Endothelial cell of umbilical vein (primary cell): Measurements from ENCODE around the gene HOXA4. TPM values are rescaled to one million over a fixed set of nuclear protein-coding genes. Genes with fewer than 3 reads are reported as not detected.
A peak's percentile ranks its signal among the peaks of the same experiment; 100 is the strongest.

Experiments
- BruUV-seq: library from RNA; stranded (reverse); fragments of 400-500 nt; replicated peaks from 2 replicates; lab custom pipeline; 2021; lab: Mats Ljungman, UMichigan
- CTCF ChIA-PET: fragments of 300-600, 350-600 bp; sonication (Branson Sonifier 250); formaldehyde crosslinking; loops from one replicate; lab custom pipeline; 2021; ENCODE audit warnings: antibody characterized with exemption, inconsistent platforms; lab: Charles Lee
- POLR2A ChIA-PET: fragments of 300-600, 350-600 bp; sonication (Branson Sonifier 250); formaldehyde crosslinking; loops from one replicate; lab custom pipeline; 2021; ENCODE audit warnings: antibody characterized with exemption, inconsistent platforms; lab: Charles Lee
- DNase-seq: peaks from one replicate; pipeline ENCODE4 v3.0.0-alpha.2; 2011; ENCODE audit warnings: low read depth, low spot score
- FAIRE-seq: peaks from 2 replicates; lab custom pipeline; 2011; peaks lifted over from hg19 to GRCh38; lab: Jason Lieb, UNC
- H2AFZ ChIP-seq: 2 replicates; pipeline ENCODE4 v1.6.0; 2012; ENCODE audit warnings: low read depth, low read length, control low read depth, inconsistent platforms
- H3K27ac ChIP-seq: 2 replicates; pipeline ENCODE4 v1.5.1; 2011; ENCODE audit warnings: low read depth, mild to moderate bottlenecking, control low read depth, low read length, moderate library complexity; ENCODE audit not compliant: insufficient read depth
- H3K27me3 ChIP-seq, 2 experiments: 2 replicates each; pipeline versions ENCODE4 v1.6.0 to v1.6.1; 2011; ENCODE audit warnings: low read length in 2 of 2, mixed read lengths in 1 of 2; ENCODE audit not compliant: control insufficient read depth in 2 of 2, insufficient read depth in 2 of 2
- H3K36me3 ChIP-seq, 2 experiments: 2 replicates in 1 of 2; 3 replicates in 1 of 2; pipeline ENCODE4 v1.5.1; 2011; ENCODE audit warnings: low read length in 2 of 2, mild to moderate bottlenecking in 1 of 2, moderate library complexity in 1 of 2; ENCODE audit not compliant: control insufficient read depth in 2 of 2, insufficient read depth in 2 of 2; ENCODE audit errors: extremely low read depth in 1 of 2
- H3K4me1 ChIP-seq: 3 replicates; pipeline ENCODE4 v1.5.1; 2011; ENCODE audit warnings: mild to moderate bottlenecking, low read length; ENCODE audit not compliant: control insufficient read depth, insufficient read depth; ENCODE audit errors: extremely low read depth
- H3K4me2 ChIP-seq: 2 replicates; pipeline ENCODE4 v1.6.1; 2011; ENCODE audit warnings: low read length, control low read depth, mixed read lengths; ENCODE audit not compliant: insufficient read depth
- H3K4me3 ChIP-seq, 3 experiments: fragments of 200-600 bp in 1 of 3; sonication (generic), shearing (Covaris generic) in 1 of 3; replicated peaks in 1 of 3; 2 replicates each; pipeline ENCODE4 v1.5.1; 2011 to 2016; ENCODE audit warnings: control low read depth in 3 of 3, low read length in 3 of 3, mild to moderate bottlenecking in 2 of 3, inconsistent platforms in 1 of 3, low read depth in 1 of 3, moderate library complexity in 1 of 3; ENCODE audit not compliant: insufficient read depth in 1 of 3
- H3K79me2 ChIP-seq: 2 replicates; pipeline ENCODE4 v1.6.0; 2012; ENCODE audit warnings: low read length, inconsistent platforms; ENCODE audit not compliant: control insufficient read depth, insufficient read depth
- H3K9ac ChIP-seq: replicated peaks from 2 replicates; pipeline ENCODE3; 2011; ENCODE audit warnings: low read length, control low read depth; ENCODE audit not compliant: insufficient read depth; ENCODE audit errors: extremely low read depth
- H3K9me1 ChIP-seq: replicated peaks from 3 replicates; pipeline ENCODE4 v1.6.0; 2011; ENCODE audit warnings: mild to moderate bottlenecking, low read length; ENCODE audit not compliant: control insufficient read depth, insufficient read depth; ENCODE audit errors: extremely low read depth
- H3K9me3 ChIP-seq: replicated peaks from 2 replicates; pipeline ENCODE4 v1.5.1; 2012; ENCODE audit warnings: low read length, inconsistent platforms; ENCODE audit not compliant: control insufficient read depth, insufficient read depth
- H4K20me1 ChIP-seq: replicated peaks from 2 replicates; pipeline ENCODE3; 2011; ENCODE audit warnings: mild to moderate bottlenecking, low read length; ENCODE audit not compliant: control insufficient read depth, insufficient read depth; ENCODE audit errors: extremely low read depth
- CTCF ChIP-seq, 2 donors: IDR thresholded peaks; 1 replicate in 1 of 2; 2 replicates in 1 of 2; pipeline ENCODE4 v1.5.1; 2011; ENCODE audit warnings: low read length in 2 of 2, mild to moderate bottlenecking in 2 of 2, moderate library complexity in 2 of 2, control low read depth in 1 of 2, inconsistent platforms in 1 of 2, low read depth in 1 of 2; ENCODE audit not compliant: insufficient read depth in 1 of 2; ENCODE audit errors: extremely low read depth in 1 of 2
- EZH2 ChIP-seq: IDR thresholded peaks from 2 replicates; pipeline ENCODE4 v1.6.1; 2012; ENCODE audit warnings: borderline replicate concordance, low read depth, mild to moderate bottlenecking, moderate library complexity, low read length, inconsistent platforms; ENCODE audit not compliant: severe bottlenecking
- FOS ChIP-seq: IDR thresholded peaks from 2 replicates; pipeline ENCODE4 v1.6.1; 2011; ENCODE audit warnings: mild to moderate bottlenecking, low read length, moderate library complexity, borderline replicate concordance; ENCODE audit not compliant: insufficient read depth
- GATA2 ChIP-seq: IDR thresholded peaks from 2 replicates; pipeline ENCODE4 v1.7.0; 2011; ENCODE audit warnings: low read depth, mild to moderate bottlenecking, moderate library complexity, mixed read lengths, low read length; ENCODE audit not compliant: insufficient read length, insufficient read depth
- JUN ChIP-seq: IDR thresholded peaks from 2 replicates; pipeline ENCODE4 v1.6.1; 2011; ENCODE audit warnings: borderline replicate concordance, low read depth; ENCODE audit not compliant: insufficient read length, insufficient read depth
- MAX ChIP-seq: IDR thresholded peaks from 2 replicates; pipeline ENCODE4 v1.6.1; 2011; ENCODE audit not compliant: insufficient read depth, insufficient read length
- MYC ChIP-seq: IDR thresholded peaks from one replicate; pipeline ENCODE4 v1.6.1; 2011; ENCODE audit warnings: mild to moderate bottlenecking, low read depth, low read length
- POLR2A ChIP-seq: IDR thresholded peaks from 2 replicates; pipeline ENCODE4 v1.6.1; 2012; ENCODE audit warnings: low read depth, mild to moderate bottlenecking, control low read depth, low read length
- POLR2AphosphoS5 ChIP-seq: IDR thresholded peaks from 2 replicates; pipeline ENCODE4 v1.6.1; 2012; ENCODE audit warnings: low read depth, mild to moderate bottlenecking, control low read depth, low read length, moderate library complexity; ENCODE audit not compliant: insufficient read depth
- dilution Hi-C: fragments of 300-500 bp; cut with MboI; formaldehyde crosslinking; loops from one replicate; pipeline ENCODE4 v1.15.0; 2019; ENCODE audit warnings: low sequenced_read_pairs; ENCODE audit not compliant: extremely low pct_ligation_motif_present
- intact Hi-C: fragments of 100-400 bp; cut with micrococcal nuclease; formaldehyde crosslinking; loops from one replicate; pipeline ENCODE4 v1.10.0; 2022
- microRNA counts: library from miRNA; unstranded; fragments of <30 nt; microRNA quantifications from one replicate; lab custom pipeline; 2016
- microRNA-seq: library from miRNA; unstranded; fragments of <30 nt; microRNA quantifications from one replicate; pipeline ENCODE4 v1.2.0, GENCODE V29; 2021; ENCODE audit warnings: borderline number of aligned reads, borderline replicate concordance
- polyA plus RNA-seq, 4 experiments: library from polyadenylated mRNA; depleted of rRNA in 3 of 4; stranded (reverse) in 3 of 4; unstranded in 1 of 4; fragments of >200 nt; gene quantifications; 2 replicates each; pipeline versions ENCODE4 v1.2.1 to v1.2.3, GENCODE V29; 2011 to 2012; ENCODE audit warnings: missing spikeins in 1 of 4
- small RNA-seq: library from RNA; depleted of rRNA; stranded (forward); fragments of <200 nt; gene quantifications from one replicate; pipeline ENCODE3, GENCODE V24; 2012; ENCODE audit warnings: low replicate concordance, low read depth; ENCODE audit not compliant: insufficient read depth, insufficient read length
- total RNA-seq: library from RNA; stranded (reverse); gene quantifications from 2 replicates; pipeline ENCODE4 v1.2.3, GENCODE V29; 2021

The HOXA4 gene
- total and polyA plus RNA-seq, 2 donors (not counting 3 experiments of a cell fraction or from before 2014, with no cell fraction given): 4.9 to 8.1 TPM

GRCh38 chr7:27078616-27079233, 51.8 kb downstream of the HOXA4 start:
- Histone ChIP-seq H3K27me3 (no peaks in the 10 kb centered on the region), H3K9me1 (no peaks in the 10 kb centered on the region), H3K4me3 (no peak overlapping the region), H3K4me1 (no peaks in the 10 kb centered on the region), H3K4me2 (no peak overlapping the region), H3K27ac (no peak overlapping the region), H3K9me3 (no peaks in the 10 kb centered on the region), H3K79me2 (no peaks in the 10 kb centered on the region), H2AFZ (no peak overlapping the region), H3K36me3 (no peaks in the 10 kb centered on the region), H4K20me1 (no peaks in the 10 kb centered on the region), H3K9ac (no peak overlapping the region)
- FAIRE-seq: no peak
- ChIA-PET POLR2A (no interaction called here), CTCF (no interaction called here)
- DNase-seq: no peak
- intact Hi-C loops (no loop called here), dilution Hi-C loops (no loop called here)
- no peak for TF ChIP-seq POLR2AphosphoS5
- TF ChIP-seq CTCF (IDR thresholded peaks at IDR 0.05; ENCODE audit: extremely low read depth in 1 of 2, insufficient read depth in 1 of 2, low read depth in 1 of 2, low read length in 2 of 2): no peak
- TF ChIP-seq POLR2A: no peak
- TF ChIP-seq EZH2: no peak
- TF ChIP-seq MYC: no peak
- no peak for TF ChIP-seq JUN
- TF ChIP-seq MAX: no peak
- no peak for TF ChIP-seq FOS
- no peak for TF ChIP-seq GATA2
- no TSS peak for BruUV-seq

MicroRNAs within 50 kb of the gene (microRNA counts, 767-probe panel; counts per million panel counts)
- microRNA hsa-miR-196b-5p (lab: Ali Mortazavi, UCI): 723 counts per million, percentile 96 among the panel's probes with 10 or more counts

Small RNA genes lying within 50 kb of the gene (microRNA-seq; reads per million reads assigned to microRNA genes)
- gene MIR196B: 5,893 reads per million, percentile 95 among the genes with 10 or more reads in this experiment

Small RNA genes lying within 50 kb of the gene (small RNA-seq; reads per million reads assigned to genes)
- gene AC004080.5 (not detected), gene RF01977 (not detected)

Other genes with a start within 250 kb of the HOXA4 start
- 1.5 and 2.4 TPM in 2 replicates for gene HOXA1, start 34.8 kb downstream of the HOXA4 start, total RNA-seq
- 1.2 and 1.5 TPM in 2 replicates for gene HOXA1, start 34.8 kb downstream of the HOXA4 start, polyA plus RNA-seq
- 2.2 and 2.3 TPM in 2 replicates for gene HOXA2, start 28.1 kb downstream of the HOXA4 start, total RNA-seq
- 1.6 and 1.9 TPM in 2 replicates for gene HOXA2, start 28.1 kb downstream of the HOXA4 start, polyA plus RNA-seq
- 18.8 and 21.4 TPM in 2 replicates for gene HOXA5, start 12.9 kb upstream of the HOXA4 start, total RNA-seq
- gene HOXA5, start 12.9 kb upstream of the HOXA4 start, polyA plus RNA-seq: 18.6 and 22.1 TPM in 2 replicates
- gene HOXA6, start 17.0 kb upstream of the HOXA4 start, total RNA-seq: 17.9 and 20.7 TPM in 2 replicates
- 7.8 and 10.0 TPM in 2 replicates for gene HOXA6, start 17.0 kb upstream of the HOXA4 start, polyA plus RNA-seq
- gene HOXA3, start 21.8 kb upstream of the HOXA4 start, total RNA-seq: 12.0 and 14.0 TPM in 2 replicates
- 4.2 and 4.7 TPM in 2 replicates for gene HOXA3, start 21.8 kb upstream of the HOXA4 start, polyA plus RNA-seq
- 15.6 and 18.5 TPM in 2 replicates for gene HOXA7, start 25.9 kb upstream of the HOXA4 start, total RNA-seq
- 16.9 and 18.1 TPM in 2 replicates for gene HOXA7, start 25.9 kb upstream of the HOXA4 start, polyA plus RNA-seq
- 61.6 and 62.9 TPM in 2 replicates for gene HOXA9, start 34.8 kb upstream of the HOXA4 start, total RNA-seq
- 47.2 and 84.1 TPM in 2 replicates for gene HOXA9, start 34.8 kb upstream of the HOXA4 start, polyA plus RNA-seq
- gene HOXA10, start 43.6 kb upstream of the HOXA4 start, total RNA-seq: 24.4 and 27.6 TPM in 2 replicates
- gene HOXA10, start 43.6 kb upstream of the HOXA4 start, polyA plus RNA-seq: 23.7 and 30.3 TPM in 2 replicates
- 15.2 and 16.7 TPM in 2 replicates for gene HOXA11, start 54.5 kb upstream of the HOXA4 start, total RNA-seq
- gene HOXA11, start 54.5 kb upstream of the HOXA4 start, polyA plus RNA-seq: 10.4 and 10.8 TPM in 2 replicates
- 0.09 and 0.22 TPM in 2 replicates for gene HOXA13, start 69.3 kb upstream of the HOXA4 start, total RNA-seq
- gene HOXA13, start 69.3 kb upstream of the HOXA4 start, polyA plus RNA-seq: 0.02 TPM in 1 of 2 replicates, not detected in the other
- not detected in 2 replicates for gene EVX1, start 112.0 kb upstream of the HOXA4 start, total RNA-seq
- gene EVX1, start 112.0 kb upstream of the HOXA4 start, polyA plus RNA-seq: not detected in 2 replicates